GM20000 (cell line): Measurements from ENCODE around the gene DYRK3.
"Not testable (repeated sequence)": the region's sequence is repeated elsewhere in the genome, so short reads cannot be mapped to it uniquely, and the experiment has no call there.

Experiments used
- DNase-seq: peaks from one replicate; pipeline ENCODE4 v3.0.0; 2012; ENCODE audit warnings: low spot score
- CTCF ChIP-seq: IDR thresholded peaks from 2 replicates; pipeline ENCODE4 v1.5.1; 2012; ENCODE audit warnings: mild to moderate bottlenecking, control low read depth; ENCODE audit errors: extremely low read depth, missing control alignments

The DYRK3 gene

GRCh38 chr1:206633708-206634121 lies 1.6 kb upstream of the DYRK3 start:
- TF ChIP-seq CTCF = no peak
- DNase-seq = no peak

- peak; percentile 69 for TF ChIP-seq CTCF
- peak; percentile 63 for DNase-seq
These were observed 814 bp upstream of the DYRK3 start for GRCh38 chr1:206634365-206635079.

- DNase-seq = peak; percentile 45
- TF ChIP-seq CTCF = no peak
These were observed 626 bp downstream of the DYRK3 start for GRCh38 chr1:206635978-206636345.

- no peak for DNase-seq
- TF ChIP-seq CTCF = no peak
These were observed 1.3 kb downstream of the DYRK3 start for GRCh38 chr1:206636671-206637070.

- DNase-seq = no peak
- no peak for TF ChIP-seq CTCF
These were observed 2.3 kb downstream of the DYRK3 start for GRCh38 chr1:206637605-206638004.

GRCh38 chr1:206642074-206642473 lies 6.7 kb downstream of the DYRK3 start:
- not testable (repeated sequence) for DNase-seq

GRCh38 chr1:206643118-206643698 lies 7.9 kb downstream of the DYRK3 start:
- TF ChIP-seq CTCF = no peak
- DNase-seq = no peak

- TF ChIP-seq CTCF = no peak
- DNase-seq = no peak
These were observed 11.2 kb downstream of the DYRK3 start for GRCh38 chr1:206646504-206646903.
